GM23248 (cell line): Measurements from ENCODE around the gene SMIM34. TPM values are rescaled to one million over a fixed set of nuclear protein-coding genes. Genes with fewer than 3 reads are reported as not detected.
"Not testable (repeated sequence)": the region's sequence is repeated elsewhere in the genome, so short reads cannot be mapped to it uniquely, and the experiment has no call there.

Experiments
- DNase-seq: peaks from one replicate; pipeline ENCODE4 v3.0.0-alpha.2; 2015
- H2AFZ ChIP-seq: fragments of 200-600 bp; sonication (generic); 2 replicates; pipeline ENCODE4 v1.6.1; 2016; ENCODE audit warnings: antibody characterized with exemption
- H3F3A ChIP-seq: fragments of 200-600 bp; sonication (generic); 2 replicates; pipeline ENCODE4 v1.6.1; 2016; ENCODE audit warnings: mild to moderate bottlenecking, antibody characterized with exemption, mixed run types; ENCODE audit not compliant: insufficient read depth
- H3K27ac ChIP-seq: fragments of 200-600 bp; sonication (generic); 2 replicates; pipeline ENCODE4 v1.5.1; 2016; ENCODE audit warnings: mild to moderate bottlenecking
- H3K27me3 ChIP-seq: fragments of 200-600 bp; sonication (generic); replicated peaks from 2 replicates; pipeline ENCODE4 v1.6.1; 2016; ENCODE audit warnings: mild to moderate bottlenecking; ENCODE audit not compliant: insufficient read depth
- H3K36me3 ChIP-seq: fragments of 200-600 bp; sonication (generic); 2 replicates; pipeline ENCODE4 v1.6.1; 2016; ENCODE audit warnings: low read depth, mild to moderate bottlenecking
- H3K4me1 ChIP-seq: fragments of 200-600 bp; sonication (generic); 2 replicates; pipeline ENCODE4 v1.6.1; 2016; ENCODE audit warnings: mild to moderate bottlenecking; ENCODE audit not compliant: insufficient read depth
- H3K4me2 ChIP-seq: fragments of 200-600 bp; sonication (generic); one replicate; pipeline ENCODE4 v1.6.1; 2016; ENCODE audit warnings: mild to moderate bottlenecking; ENCODE audit not compliant: unreplicated experiment
- H3K4me3 ChIP-seq: fragments of 200-600 bp; sonication (generic); 2 replicates; pipeline ENCODE4 v1.5.1; 2016; ENCODE audit warnings: mild to moderate bottlenecking
- H3K79me2 ChIP-seq: fragments of 200-600 bp; sonication (generic); 2 replicates; pipeline ENCODE4 v1.6.1; 2016; ENCODE audit warnings: mild to moderate bottlenecking; ENCODE audit not compliant: insufficient read depth
- H3K9ac ChIP-seq: fragments of 200-600 bp; sonication (generic); 2 replicates; pipeline ENCODE4 v1.6.1; 2016; ENCODE audit warnings: mild to moderate bottlenecking
- H3K9me2 ChIP-seq: fragments of 200-600 bp; sonication (generic); 2 replicates; pipeline ENCODE4 v1.6.1; 2016; ENCODE audit warnings: mixed run types, mild to moderate bottlenecking, moderate library complexity; ENCODE audit not compliant: insufficient read depth
- H3K9me3 ChIP-seq: fragments of 200-600 bp; sonication (generic); one replicate; pipeline ENCODE4 v1.6.1; 2017; ENCODE audit warnings: low read depth
- H4K20me1 ChIP-seq: fragments of 200-600 bp; sonication (generic); 2 replicates; pipeline ENCODE4 v1.6.0; 2016; ENCODE audit not compliant: insufficient read depth
- WGBS, 2 experiments: methylation state at CpG; one replicate each; pipeline ENCODE4 v1.1.6; 2015 to 2017; ENCODE audit warnings: low lambda C conversion rate in 2 of 2, low coverage in 1 of 2; ENCODE audit errors: missing lambda C conversion rate in 2 of 2; 5-methylcytosine and 5-hydroxymethylcytosine counted together
- in situ Hi-C: fragments of 300-500 bp; cut with MboI; formaldehyde crosslinking; loops from 2 replicates; pipeline ENCODE4 v1.15.0; 2020
- polyA plus RNA-seq: library from polyadenylated mRNA; unstranded; fragments of >200 nt; fragmentation: Nextera tagmentation; extraction: Ambion mirVana; gene quantifications from 2 replicates; pipeline ENCODE4 v1.2.1, GENCODE V29; 2016
- total RNA-seq: library from RNA; depleted of rRNA; stranded (reverse); fragments of >200 nt; shearing (Covaris generic); gene quantifications from 2 replicates; pipeline ENCODE4 v1.2.3, GENCODE V29; 2014; rRNA removed

The SMIM34 gene, protein sequence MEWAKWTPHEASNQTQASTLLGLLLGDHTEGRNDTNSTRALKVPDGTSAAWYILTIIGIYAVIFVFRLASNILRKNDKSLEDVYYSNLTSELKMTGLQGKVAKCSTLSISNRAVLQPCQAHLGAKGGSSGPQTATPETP
- not detected in 2 replicates for total RNA-seq
- not detected in 2 replicates for polyA plus RNA-seq

DNA sequence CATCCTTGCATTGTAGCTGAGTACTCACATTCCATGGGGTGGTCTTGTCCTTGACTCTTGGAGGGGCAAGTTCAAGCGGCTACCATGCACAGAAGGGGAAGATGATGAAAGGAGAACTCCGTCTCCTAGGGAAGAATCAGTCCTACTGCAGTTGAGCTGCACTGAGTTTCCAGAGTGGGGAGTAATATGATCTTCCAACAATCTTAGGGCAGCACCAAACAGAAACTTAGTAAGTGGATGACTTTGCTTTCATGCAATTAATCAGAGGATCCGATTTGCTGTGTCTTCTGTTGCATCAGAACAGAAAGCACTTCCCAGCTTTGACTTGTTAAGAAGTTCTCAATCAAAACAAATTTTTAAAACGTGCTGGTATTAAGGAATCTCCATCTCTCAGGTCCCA, at the start of gene SMIM34:
SMIM34 (minus strand) TSS at position 147 of the 400 bp plus-strand sequence; CDS start at position 35, 112 bp downstream.
- H4K20me1 ChIP-seq, H3K4me1 ChIP-seq, H3K36me3 ChIP-seq, H3K4me2 ChIP-seq, H3K9me3 ChIP-seq, H3K9me2 ChIP-seq, H3F3A ChIP-seq, H3K27me3 ChIP-seq, H3K4me3 ChIP-seq, DNase-seq, H2AFZ ChIP-seq, H3K9ac ChIP-seq, in situ Hi-C loops, H3K79me2 ChIP-seq, H3K27ac ChIP-seq: not testable (repeated sequence)
- WGBS, 2 experiments = no CpG with 5 or more reads among the region's 4 CpGs

DNA sequence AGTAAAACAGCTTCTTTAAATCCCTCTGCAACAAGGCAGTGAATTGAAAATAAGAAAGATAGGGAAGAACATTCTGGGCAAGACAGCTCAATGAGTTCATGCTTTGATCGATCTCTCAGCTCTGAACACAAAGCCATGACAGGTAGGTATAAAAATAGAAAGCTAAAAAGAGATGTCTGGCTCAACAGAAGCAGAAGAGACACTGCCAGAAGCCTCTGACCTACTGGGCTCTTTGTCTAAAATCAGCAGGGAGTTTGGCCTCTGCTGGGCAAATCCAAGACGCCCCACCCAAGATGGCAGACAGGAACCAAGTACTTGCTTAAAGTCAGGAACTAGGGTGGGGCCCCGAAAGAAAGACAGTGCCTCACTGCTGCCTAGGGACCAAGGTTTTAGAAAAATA, 43.6 kb upstream of the SMIM34 start:
- H3K4me2 ChIP-seq, H3K27me3 ChIP-seq, H3K27ac ChIP-seq, H3K9me2 ChIP-seq, H3K9me3 ChIP-seq, H3K79me2 ChIP-seq, H3K4me3 ChIP-seq, H3K36me3 ChIP-seq, H3K4me1 ChIP-seq, H3F3A ChIP-seq, H2AFZ ChIP-seq, DNase-seq, H3K9ac ChIP-seq, in situ Hi-C loops, H4K20me1 ChIP-seq: not testable (repeated sequence)
- no CpG with 5 or more reads among the region's 3 CpGs for WGBS, 2 experiments

DNA sequence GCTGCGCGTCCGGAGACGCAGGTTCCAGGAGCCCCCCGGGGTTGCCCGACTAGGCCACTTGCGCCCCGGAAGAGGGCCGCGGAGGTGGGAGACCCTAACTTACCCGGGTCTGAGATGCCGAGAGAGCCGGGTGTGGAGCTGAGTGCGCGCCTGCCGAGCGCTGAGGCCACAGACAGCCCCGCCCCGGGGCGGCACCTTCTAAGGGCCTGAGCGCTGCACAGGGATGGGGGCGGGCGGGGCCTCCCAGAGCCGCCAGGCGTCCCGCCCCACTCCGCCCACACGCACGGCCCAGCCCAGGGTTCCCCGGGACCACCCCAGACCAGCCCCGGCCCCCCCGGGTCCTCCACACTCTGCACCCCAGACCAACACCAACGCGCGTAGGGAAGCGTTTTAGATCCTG, 35.7 kb upstream of the SMIM34 start:
- H3K27me3 ChIP-seq, H3K36me3 ChIP-seq, H3K4me1 ChIP-seq, DNase-seq, in situ Hi-C loops, H3K9me3 ChIP-seq, H3F3A ChIP-seq, H3K27ac ChIP-seq, H3K4me3 ChIP-seq, H4K20me1 ChIP-seq, H3K4me2 ChIP-seq, H3K9me2 ChIP-seq, H3K9ac ChIP-seq, H3K79me2 ChIP-seq, H2AFZ ChIP-seq: not testable (repeated sequence)
- WGBS, 2 experiments = no CpG with 5 or more reads among the region's 36 CpGs

DNA sequence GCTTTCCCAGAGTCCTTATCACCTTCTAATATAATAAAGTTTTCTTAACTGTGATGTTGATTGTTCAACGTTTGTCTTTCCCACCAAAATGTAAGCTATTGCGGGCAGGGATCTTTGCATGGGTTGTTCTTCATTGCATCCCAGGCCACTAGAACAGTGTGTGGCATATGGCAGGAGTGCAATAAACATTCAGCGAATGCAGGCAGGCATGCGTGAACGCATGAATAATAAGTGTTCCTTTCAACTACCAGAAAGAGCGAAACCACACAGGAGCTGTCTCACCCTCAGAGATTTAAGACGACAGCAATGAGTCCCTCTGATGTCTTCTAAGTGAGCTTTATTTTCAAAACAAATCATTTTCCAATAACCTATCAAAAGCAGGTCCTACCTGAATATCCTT, 34.5 kb upstream of the SMIM34 start:
- H2AFZ ChIP-seq, H3K4me3 ChIP-seq, DNase-seq, H3F3A ChIP-seq, H3K4me2 ChIP-seq, H4K20me1 ChIP-seq, H3K9me2 ChIP-seq, H3K27me3 ChIP-seq, H3K79me2 ChIP-seq, H3K9me3 ChIP-seq, in situ Hi-C loops, H3K27ac ChIP-seq, H3K9ac ChIP-seq, H3K36me3 ChIP-seq, H3K4me1 ChIP-seq: not testable (repeated sequence)
- no CpG with 5 or more reads among the region's 7 CpGs for WGBS, 2 experiments

DNA sequence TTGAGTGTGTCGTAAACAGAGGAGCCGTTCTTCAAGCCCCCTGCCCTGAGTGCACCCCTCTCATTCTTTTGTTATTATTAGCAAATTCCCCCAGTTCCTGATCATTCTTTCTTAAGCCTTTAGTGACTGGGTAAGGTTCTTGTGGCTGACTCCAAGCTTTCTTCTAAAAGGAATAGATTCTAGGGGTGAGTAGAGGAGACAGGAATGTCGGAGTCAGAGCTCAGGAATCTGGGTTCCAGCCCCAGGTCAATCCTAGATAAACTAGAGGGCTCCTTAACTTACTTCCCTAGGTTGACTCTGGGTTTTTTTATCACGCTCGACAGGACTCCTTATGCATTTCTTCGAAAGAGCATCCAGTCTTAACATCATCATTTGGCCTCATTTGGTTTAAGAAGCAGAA, 32.4 kb upstream of the SMIM34 start:
- in situ Hi-C loops, H3K79me2 ChIP-seq, H3K4me3 ChIP-seq: not testable (repeated sequence)

DNA sequence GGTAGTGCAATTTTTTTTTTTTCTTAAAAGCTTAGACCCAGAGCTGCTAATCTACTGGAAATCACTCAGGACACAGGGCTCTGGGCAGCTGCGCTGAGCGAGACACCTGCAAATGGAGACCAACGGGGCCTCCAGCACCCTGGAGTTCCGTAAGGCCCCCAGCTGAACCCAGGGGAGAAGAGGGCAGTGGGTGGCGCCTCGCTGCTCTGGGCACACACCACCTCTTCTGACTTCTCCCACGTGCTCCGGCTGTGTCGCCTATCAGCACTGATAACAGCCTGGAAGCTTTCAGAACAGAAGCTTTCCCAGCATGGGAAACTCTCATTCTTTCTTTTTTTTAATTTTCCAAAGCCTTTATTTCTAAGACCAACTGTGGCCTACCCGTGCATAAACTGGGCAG, 31.9 kb upstream of the SMIM34 start:
- H3K9me3 ChIP-seq, H2AFZ ChIP-seq, H3K9ac ChIP-seq, H3K27ac ChIP-seq, H3K4me3 ChIP-seq, H3K36me3 ChIP-seq, in situ Hi-C loops, H4K20me1 ChIP-seq, H3K79me2 ChIP-seq, H3F3A ChIP-seq, H3K4me1 ChIP-seq, DNase-seq, H3K9me2 ChIP-seq, H3K27me3 ChIP-seq, H3K4me2 ChIP-seq: not testable (repeated sequence)
- no CpG with 5 or more reads among the region's 10 CpGs for WGBS, 2 experiments

More for the DNA sequence above, 32.4 kb upstream of the SMIM34 start:
- H3K27me3 ChIP-seq, H3K27ac ChIP-seq, DNase-seq, H2AFZ ChIP-seq, H3K9me2 ChIP-seq, H3F3A ChIP-seq, H3K9me3 ChIP-seq, H3K9ac ChIP-seq, H3K36me3 ChIP-seq, H4K20me1 ChIP-seq, H3K4me2 ChIP-seq, H3K4me1 ChIP-seq: not testable (repeated sequence)
- WGBS, 2 experiments = no CpG with 5 or more reads among the region's 6 CpGs

DNA sequence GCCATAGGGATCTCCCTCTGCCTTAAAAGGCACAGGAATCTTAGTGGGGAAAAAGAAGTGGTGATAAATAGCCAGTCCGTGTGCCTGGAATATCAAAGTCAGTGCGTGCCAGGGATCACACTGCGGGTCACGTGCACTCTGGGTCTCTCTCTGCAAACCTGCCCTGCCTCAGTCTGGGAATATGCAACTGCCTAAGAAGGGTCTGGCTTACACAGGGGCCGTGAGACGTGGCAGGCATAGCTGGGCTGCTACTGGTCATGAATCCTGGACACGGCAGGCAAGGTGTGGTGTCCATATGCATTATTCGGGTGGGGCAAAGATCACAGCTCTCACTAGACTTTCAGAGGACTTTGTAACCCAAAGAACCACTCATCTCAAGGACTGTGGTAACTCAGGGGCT, 23.3 kb upstream of the SMIM34 start:
- H3K9me2 ChIP-seq, H4K20me1 ChIP-seq, H3K9ac ChIP-seq, H3K27me3 ChIP-seq, H3K9me3 ChIP-seq, H3K27ac ChIP-seq, in situ Hi-C loops, H3K36me3 ChIP-seq, H3K4me1 ChIP-seq, H3K4me2 ChIP-seq, H3K79me2 ChIP-seq, DNase-seq, H2AFZ ChIP-seq, H3K4me3 ChIP-seq, H3F3A ChIP-seq: not testable (repeated sequence)
- WGBS, 2 experiments = no CpG with 5 or more reads among the region's 8 CpGs

DNA sequence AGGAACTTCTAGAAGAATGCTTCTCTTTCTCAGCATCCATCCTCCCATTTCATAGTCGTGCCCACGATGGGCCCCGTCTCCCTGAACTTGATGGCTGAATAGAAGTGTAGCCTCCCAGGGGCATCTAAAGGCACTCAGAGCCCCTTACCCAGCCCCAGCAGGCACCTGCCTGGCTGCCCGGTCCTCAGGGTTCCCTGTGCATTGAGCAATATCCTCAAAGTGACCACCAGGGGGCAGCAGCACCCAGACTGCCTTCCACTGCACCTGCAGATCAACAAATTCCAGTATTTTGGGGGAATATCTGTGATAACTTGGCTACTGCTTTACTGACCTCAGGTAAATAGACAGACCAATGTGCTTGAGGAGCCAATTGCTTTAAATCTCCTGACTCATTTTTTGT, 19.7 kb upstream of the SMIM34 start:
- H3K27me3 ChIP-seq, H3K9me3 ChIP-seq, H4K20me1 ChIP-seq, H2AFZ ChIP-seq, H3K9me2 ChIP-seq, H3K4me3 ChIP-seq, H3K4me1 ChIP-seq, H3F3A ChIP-seq, H3K79me2 ChIP-seq, H3K9ac ChIP-seq, in situ Hi-C loops, H3K27ac ChIP-seq, DNase-seq, H3K4me2 ChIP-seq, H3K36me3 ChIP-seq: not testable (repeated sequence)
- WGBS, 2 experiments = no CpG with 5 or more reads among the region's 4 CpGs
